H1 (cell line): ENCODE measurements around the gene POLA1. TPM values are rescaled to one million over a fixed set of nuclear protein-coding genes. Genes with fewer than 3 reads are reported as not detected.

Source experiments
- ASH2L ChIP-seq: fragments of 200-600, 300-600 bp; sonication (generic); IDR thresholded peaks from one replicate; pipeline ENCODE4 v1.7.1; 2017; ENCODE audit warnings: low read length
- ATF2 ChIP-seq: IDR thresholded peaks from 2 replicates; pipeline ENCODE4 v1.6.1; 2012; ENCODE audit warnings: low read length, inconsistent platforms
- ATF3 ChIP-seq: IDR thresholded peaks from 2 replicates; pipeline ENCODE4 v1.6.1; 2011; ENCODE audit warnings: low read depth, mild to moderate bottlenecking, low read length; ENCODE audit not compliant: insufficient read depth
- BACH1 ChIP-seq: IDR thresholded peaks from 2 replicates; pipeline ENCODE4 v1.6.1; 2012; ENCODE audit warnings: low read length, improper control_type of control experiment
- CBX8 ChIP-seq: fragments of 300-800, 300-1000 bp; sonication (generic); IDR thresholded peaks from 2 replicates; pipeline ENCODE4 v1.7.1; 2016; ENCODE audit warnings: low read depth, low read length, borderline replicate concordance
- CHD7 ChIP-seq: fragments of 300-600 bp; sonication (generic); IDR thresholded peaks from 2 replicates; pipeline ENCODE4 v1.7.1; 2012; ENCODE audit warnings: low read length, moderate library complexity, mild to moderate bottlenecking, inconsistent platforms; ENCODE audit not compliant: insufficient replicate concordance
- EZH2 ChIP-seq: fragments of 200-600 bp; sonication (generic); IDR thresholded peaks from 2 replicates; pipeline ENCODE4 v1.7.1; 2012; ENCODE audit warnings: low read depth, mild to moderate bottlenecking, moderate library complexity, low read length, inconsistent platforms; ENCODE audit not compliant: severe bottlenecking
- GABPA ChIP-seq: IDR thresholded peaks from 2 replicates; pipeline ENCODE4 v1.6.1; 2011; ENCODE audit warnings: mild to moderate bottlenecking, low read length, moderate library complexity, borderline replicate concordance; ENCODE audit not compliant: insufficient read depth
- POLR2A ChIP-seq, 2 experiments: IDR thresholded peaks; 1 replicate in 1 of 2; 2 replicates in 1 of 2; pipeline ENCODE4 v1.6.1; 2011; ENCODE audit warnings: low read depth in 2 of 2, low read length in 2 of 2, mild to moderate bottlenecking in 2 of 2; ENCODE audit errors: control extremely low read depth in 1 of 2
- POU5F1 ChIP-seq: IDR thresholded peaks from 2 replicates; pipeline ENCODE4 v1.6.1; 2011; ENCODE audit warnings: low read depth, mild to moderate bottlenecking, low read length, moderate library complexity
- polyA plus RNA-seq, 7 experiments: library from polyadenylated mRNA; depleted of rRNA in 3 of 7; stranded (reverse) in 5 of 7; unstranded in 2 of 7; fragments of >200 nt in 5 of 7; fragments of 200-250 nt in 2 of 7; gene quantifications; 1 replicate in 5 of 7; 2 replicates in 1 of 7; 4 replicates in 1 of 7; pipeline versions ENCODE4 v1.2.1 to v1.2.3, GENCODE V29; 2011 to 2013; ENCODE audit warnings: missing spikeins in 2 of 7, mixed read lengths in 2 of 7
- total RNA-seq: library from RNA; stranded (reverse); fragmentation: NEBNext Ultra II Directional; extraction: Animal tissue kit (Norgen Biotek cat#: 25700); gene quantifications from 2 replicates; pipeline ENCODE4 v1.2.1, GENCODE V29; 2021

POLA1 gene
- total and polyA plus RNA-seq, 2 of the 8 experiments (the other 6 are each of a cell fraction or from before 2014, with no cell fraction given), result 5.6 to 34.9 TPM

- TF ChIP-seq CHD7, result no peak
- no peak for TF ChIP-seq GABPA
- TF ChIP-seq CBX8, result no peak
- no peak for TF ChIP-seq BACH1
- TF ChIP-seq POU5F1, result no peak
- TF ChIP-seq ATF3, result no peak
- TF ChIP-seq ATF2, result no peak
- TF ChIP-seq ASH2L, result no peak
- no peak for TF ChIP-seq POLR2A (IDR thresholded peaks at IDR 0.05; ENCODE audit: control extremely low read depth in 1 of 2, low read depth in 2 of 2, low read length in 2 of 2)
- no peak for TF ChIP-seq EZH2
These were observed 270.1 kb downstream of the POLA1 start (continued) for GRCh38 chrX:24963823-24964222.
